Thyroid gland (tissue), 4 donors: Measurements from ENCODE around the gene GSN. TPM values are rescaled to one million over a fixed set of nuclear protein-coding genes. Genes with fewer than 3 reads are reported as not detected.

Experiments
- DNase-seq, 2 donors: peaks; one replicate each; pipeline ENCODE4 v3.0.0-alpha.2; 2019
- H3K27ac ChIP-seq, 3 donors: fragments of 200-600 bp; sonication (generic); 1 replicate in 2 of 3; 2 replicates in 1 of 3; pipeline ENCODE4 v1.5.1; 2016 to 2019; ENCODE audit warnings: mild to moderate bottlenecking in 1 of 3, moderate library complexity in 1 of 3
- H3K27me3 ChIP-seq: fragments of 200-600 bp; sonication (generic); one replicate; pipeline ENCODE4 v1.5.1; 2019
- H3K36me3 ChIP-seq, 2 donors: fragments of 200-600 bp; sonication (generic); one replicate each; pipeline ENCODE4 v1.5.1; 2016 to 2019
- H3K4me1 ChIP-seq, 2 donors: fragments of 200-600 bp; sonication (generic); one replicate each; pipeline ENCODE4 v1.5.1; 2017 to 2019
- H3K4me3 ChIP-seq, 3 donors: fragments of 200-600 bp; sonication (generic); replicated peaks in 1 of 3; 1 replicate in 2 of 3; 2 replicates in 1 of 3; pipeline ENCODE4 v1.5.1; 2016; ENCODE audit warnings: mild to moderate bottlenecking in 1 of 3
- H3K9me3 ChIP-seq: fragments of 200-600 bp; sonication (generic); one replicate; pipeline ENCODE4 v1.5.1; 2017
- POLR2A ChIP-seq, 2 donors: fragments of 450-650 bp; IDR thresholded peaks; one replicate each; pipeline ENCODE4 v1.6.1; 2017; ENCODE audit warnings: antibody characterized with exemption in 2 of 2, mild to moderate bottlenecking in 2 of 2, moderate library complexity in 1 of 2
- WGBS, 2 donors: methylation state at CpG; one replicate each; pipeline ENCODE4 v1.1.5; 2017; 5-methylcytosine and 5-hydroxymethylcytosine counted together
- intact Hi-C: fragments of 100-400 bp; cut with DNase I; formaldehyde crosslinking; loops from one replicate; pipeline ENCODE4 v1.15.1; 2023
- total RNA-seq, 4 donors: library from RNA; depleted of rRNA; stranded (reverse); fragments of >200 nt; gene quantifications; one replicate each; pipeline ENCODE4 v1.2.3, GENCODE V29; 2016
- TF ChIP-seq, protein P1 (sequence below), 6 experiments: fragments of 200-600 bp in 3 of 6; fragments of 450-650 bp in 3 of 6; sonication (generic) in 3 of 6; IDR thresholded peaks; one replicate each; pipeline ENCODE4 v1.5.1; 2016 to 2019; ENCODE audit warnings: antibody characterized with exemption in 6 of 6, mild to moderate bottlenecking in 2 of 6, inconsistent platforms in 1 of 6, moderate library complexity in 1 of 6

GSN gene
- total RNA-seq, 4 donors from 2014 or later = 1,151 to 1,624 (median 1,443) TPM

DNA sequence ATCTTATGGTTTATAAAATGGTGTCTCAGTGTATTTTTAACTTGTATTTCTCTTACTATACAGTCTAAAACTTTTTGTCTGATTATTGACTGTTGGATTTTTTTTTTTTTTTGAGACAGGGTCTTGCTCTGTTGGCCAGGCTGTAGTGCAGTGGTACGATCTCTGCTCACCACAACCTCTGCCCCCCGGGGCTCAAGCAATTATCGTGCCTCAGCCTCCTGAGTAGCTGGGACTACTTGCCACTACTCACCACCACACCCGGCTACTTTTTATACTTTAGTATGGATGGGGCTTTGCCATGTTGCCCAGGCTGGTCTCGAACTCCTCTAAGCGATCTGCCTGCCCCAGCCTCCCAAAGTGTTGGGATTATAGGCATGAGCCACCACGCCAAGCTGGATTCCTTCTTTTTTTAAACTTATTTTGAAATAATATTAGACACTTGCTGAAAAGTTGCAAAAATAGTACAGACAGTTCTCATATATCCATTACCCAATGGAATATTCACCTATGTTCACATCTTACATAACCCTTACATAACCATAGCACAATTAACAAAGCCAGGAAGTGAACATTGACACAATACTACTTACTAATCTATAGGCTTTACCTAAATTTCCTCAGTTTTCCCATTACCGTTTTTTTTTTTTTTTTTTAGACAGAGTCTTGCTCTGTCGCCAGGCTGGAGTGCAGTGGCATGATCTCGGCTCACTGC lies 54.9 kb downstream of the GSN start:
- peaks cover 55 to 62% of the 10 kb centered on the region in 2 donors for H3K36me3 ChIP-seq
- peak overlapping the region; percentile 43 to 91 (median 80) for H3K27ac ChIP-seq
- H3K9me3 ChIP-seq = no peaks in the 10 kb centered on the region
- WGBS, 2 donors = 90 to 92% methylated on average over 10 of the region's 10 CpGs
- intact Hi-C loops = no loop called here
- H3K4me3 ChIP-seq = no peak overlapping the region
- no peak for TF ChIP-seq POLR2A (IDR thresholded peaks at IDR 0.05)
- TF ChIP-seq, protein P1, sequence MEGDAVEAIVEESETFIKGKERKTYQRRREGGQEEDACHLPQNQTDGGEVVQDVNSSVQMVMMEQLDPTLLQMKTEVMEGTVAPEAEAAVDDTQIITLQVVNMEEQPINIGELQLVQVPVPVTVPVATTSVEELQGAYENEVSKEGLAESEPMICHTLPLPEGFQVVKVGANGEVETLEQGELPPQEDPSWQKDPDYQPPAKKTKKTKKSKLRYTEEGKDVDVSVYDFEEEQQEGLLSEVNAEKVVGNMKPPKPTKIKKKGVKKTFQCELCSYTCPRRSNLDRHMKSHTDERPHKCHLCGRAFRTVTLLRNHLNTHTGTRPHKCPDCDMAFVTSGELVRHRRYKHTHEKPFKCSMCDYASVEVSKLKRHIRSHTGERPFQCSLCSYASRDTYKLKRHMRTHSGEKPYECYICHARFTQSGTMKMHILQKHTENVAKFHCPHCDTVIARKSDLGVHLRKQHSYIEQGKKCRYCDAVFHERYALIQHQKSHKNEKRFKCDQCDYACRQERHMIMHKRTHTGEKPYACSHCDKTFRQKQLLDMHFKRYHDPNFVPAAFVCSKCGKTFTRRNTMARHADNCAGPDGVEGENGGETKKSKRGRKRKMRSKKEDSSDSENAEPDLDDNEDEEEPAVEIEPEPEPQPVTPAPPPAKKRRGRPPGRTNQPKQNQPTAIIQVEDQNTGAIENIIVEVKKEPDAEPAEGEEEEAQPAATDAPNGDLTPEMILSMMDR (IDR thresholded peaks at IDR 0.05) = no peak
- H3K4me1 ChIP-seq = peaks cover 29 to 75% of the 10 kb centered on the region in 2 donors
- H3K27me3 ChIP-seq = no peaks in the 10 kb centered on the region
- DNase-seq = no peak

DNA sequence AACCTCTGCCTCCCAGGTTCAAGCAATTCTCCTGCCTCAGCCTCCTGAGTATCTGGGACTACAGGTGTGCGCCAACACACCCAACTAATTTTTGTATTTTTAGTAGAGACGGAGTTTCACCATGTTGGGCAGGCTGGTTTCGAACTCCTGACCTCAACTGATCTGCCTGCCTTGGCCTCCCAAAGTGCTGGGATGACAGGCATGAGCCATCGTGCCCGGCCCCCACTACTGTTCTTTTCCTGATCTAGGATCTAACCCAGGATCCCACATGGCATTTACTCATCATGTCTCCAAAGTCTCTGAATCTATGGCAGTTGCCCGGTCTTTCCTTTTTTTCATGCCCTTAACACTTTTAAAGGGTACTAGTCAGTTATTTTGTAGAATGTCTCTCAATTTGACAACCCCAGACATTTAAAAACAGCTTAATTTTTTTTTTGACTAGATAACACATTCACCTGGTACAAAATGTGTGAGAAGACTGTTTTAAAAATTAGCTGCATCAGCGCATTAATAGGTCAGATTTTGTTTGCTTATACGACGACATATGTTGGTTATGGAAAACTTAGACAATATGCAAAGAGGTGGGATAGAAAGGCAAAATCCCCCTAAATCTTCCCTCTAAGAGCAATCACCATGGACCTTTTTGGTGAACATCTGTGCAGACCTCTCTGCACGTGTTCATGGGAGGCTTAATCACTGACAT lies 55.6 kb downstream of the GSN start:
- no peak overlapping the region for H3K4me3 ChIP-seq
- H3K27ac ChIP-seq = peak overlapping the region in 2 of 3 donors; percentile 80 to 91
- H3K9me3 ChIP-seq = no peaks in the 10 kb centered on the region
- no peak for DNase-seq
- 92 to 97% methylated on average over 10 of the region's 10 CpGs for WGBS, 2 donors
- H3K27me3 ChIP-seq = no peaks in the 10 kb centered on the region
- intact Hi-C loops = no loop called here
- TF ChIP-seq, protein P1 (IDR thresholded peaks at IDR 0.05) = no peak
- TF ChIP-seq POLR2A (IDR thresholded peaks at IDR 0.05) = no peak
- peaks cover 60 to 62% of the 10 kb centered on the region in 2 donors for H3K36me3 ChIP-seq
- peaks cover 23 to 69% of the 10 kb centered on the region in 2 donors for H3K4me1 ChIP-seq

DNA sequence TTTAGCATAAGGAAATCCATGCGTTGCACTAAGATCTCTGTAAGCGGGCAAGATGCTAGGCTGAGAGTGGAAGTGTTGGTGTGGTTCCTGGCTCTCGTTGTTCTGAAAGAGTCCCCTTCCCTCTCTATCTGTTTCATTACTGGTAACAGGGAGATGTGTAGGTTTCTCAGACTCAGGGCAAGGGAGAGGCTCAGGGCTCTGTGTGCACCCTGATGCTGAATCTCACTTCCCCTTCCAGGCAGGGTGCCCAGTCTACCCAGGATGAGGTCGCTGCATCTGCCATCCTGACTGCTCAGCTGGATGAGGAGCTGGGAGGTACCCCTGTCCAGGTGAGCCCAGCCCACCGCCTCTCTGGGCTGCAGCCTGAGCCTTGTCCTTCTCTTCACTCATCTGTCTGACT lies 56.4 kb downstream of the GSN start:
- intact Hi-C loops = no loop called here
- Histone ChIP-seq H3K27ac (peak overlapping the region in 2 of 3 donors; percentile 81 to 91), H3K9me3 (no peaks in the 10 kb centered on the region), H3K4me3 (no peak overlapping the region), H3K4me1 (peaks cover 18 to 62% of the 10 kb centered on the region in 2 donors), H3K36me3 (peaks cover 65% of the 10 kb centered on the region in 2 donors), H3K27me3 (no peaks in the 10 kb centered on the region)
- no peak for TF ChIP-seq POLR2A (IDR thresholded peaks at IDR 0.05)
- TF ChIP-seq, protein P1 (IDR thresholded peaks at IDR 0.05) = no peak
- DNase-seq = no peak
- 89 to 90% methylated on average over 5 of the region's 5 CpGs for WGBS, 2 donors

DNA sequence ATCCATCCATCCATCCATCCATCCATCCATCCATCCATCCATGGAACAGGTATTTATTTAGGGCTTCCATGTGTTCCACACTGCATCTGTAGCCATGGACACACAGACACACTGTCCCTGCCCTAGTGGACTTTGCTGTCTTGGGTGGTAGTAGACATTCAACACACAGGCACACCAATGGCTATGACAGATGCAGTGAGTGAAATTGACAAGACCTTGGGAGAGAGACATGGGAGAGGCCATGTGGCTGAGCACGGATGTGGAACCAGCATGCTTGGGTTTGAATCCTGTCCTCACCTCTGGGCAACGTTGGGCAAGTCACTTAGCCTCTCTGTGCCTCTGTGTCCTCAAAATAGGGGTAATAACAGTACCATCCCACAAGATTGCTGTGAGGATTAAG lies 56.8 kb downstream of the GSN start:
- 88% methylated on average over 2 of the region's 2 CpGs for WGBS, 2 donors
- DNase-seq = no peak
- H3K4me1 ChIP-seq = peaks cover 13 to 58% of the 10 kb centered on the region in 2 donors
- no peak for TF ChIP-seq POLR2A (IDR thresholded peaks at IDR 0.05)
- TF ChIP-seq, protein P1 (IDR thresholded peaks at IDR 0.05) = no peak
- no peak overlapping the region for H3K4me3 ChIP-seq
- intact Hi-C loops = no loop called here
- H3K27ac ChIP-seq = peak overlapping the region; percentile 71 to 91 (median 81)
- H3K36me3 ChIP-seq = peaks cover 69 to 70% of the 10 kb centered on the region in 2 donors
- no peaks in the 10 kb centered on the region for H3K27me3 ChIP-seq
- H3K9me3 ChIP-seq = no peaks in the 10 kb centered on the region

DNA sequence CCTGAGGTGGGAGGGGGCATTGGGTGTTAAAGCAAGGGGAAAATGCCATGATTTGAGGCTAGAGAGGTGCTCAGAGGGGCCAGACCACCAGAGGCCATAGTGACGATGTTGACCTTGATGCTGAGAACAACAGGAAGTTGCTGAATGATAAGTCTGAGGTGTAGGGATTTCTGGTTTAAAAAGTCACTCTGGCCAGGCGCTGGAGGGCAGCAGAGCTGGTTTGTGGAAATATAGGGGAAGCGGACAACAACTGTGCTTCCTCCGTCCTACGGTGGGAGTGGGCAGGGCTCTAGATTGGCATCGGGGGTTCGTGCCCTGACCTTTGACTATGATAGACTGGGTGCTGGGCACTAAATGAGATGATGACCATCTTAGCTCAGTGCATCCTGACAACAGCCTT lies 57.4 kb downstream of the GSN start:
- H3K9me3 ChIP-seq = no peaks in the 10 kb centered on the region
- H3K4me3 ChIP-seq = no peak overlapping the region
- H3K27ac ChIP-seq = peak overlapping the region; percentile 71 to 91 (median 81)
- no peaks in the 10 kb centered on the region for H3K27me3 ChIP-seq
- no peak for TF ChIP-seq POLR2A (IDR thresholded peaks at IDR 0.05)
- TF ChIP-seq, protein P1 (IDR thresholded peaks at IDR 0.05) = no peak
- no peak for DNase-seq
- WGBS, 2 donors = 81 to 88% methylated on average over 7 of the region's 7 CpGs
- intact Hi-C loops = no loop called here
- H3K36me3 ChIP-seq = peaks cover 75 to 76% of the 10 kb centered on the region in 2 donors
- H3K4me1 ChIP-seq = peaks cover 11 to 52% of the 10 kb centered on the region in 2 donors
